ENCODE data around the gene GADL1.

GRCh38 chr3:30704931-30705890 lies 189.2 kb downstream of the GADL1 start:
- no peak for TF ChIP-seq CTCF (IDR thresholded peaks at IDR 0.05)
- no peak for TF ChIP-seq POLR2A (IDR thresholded peaks at IDR 0.05)
